SIG-M5 treated with dmso at 0.1 percent for 504 hours (cell line): Measurements from ENCODE around the gene HNRNPL.
"Not testable (repeated sequence)": the region's sequence is repeated elsewhere in the genome, so short reads cannot be mapped to it uniquely, and the experiment has no call there.

Source experiments
- DNase-seq: peaks from one replicate; lab custom pipeline; 2025; ENCODE audit not compliant: unreplicated experiment; lab: John Stamatoyannopoulos, UW

Gene HNRNPL

GRCh38 chr19:38830039-38830733 is 19.6 kb downstream of the HNRNPL start:
- DNase-seq: no peak

DNA sequence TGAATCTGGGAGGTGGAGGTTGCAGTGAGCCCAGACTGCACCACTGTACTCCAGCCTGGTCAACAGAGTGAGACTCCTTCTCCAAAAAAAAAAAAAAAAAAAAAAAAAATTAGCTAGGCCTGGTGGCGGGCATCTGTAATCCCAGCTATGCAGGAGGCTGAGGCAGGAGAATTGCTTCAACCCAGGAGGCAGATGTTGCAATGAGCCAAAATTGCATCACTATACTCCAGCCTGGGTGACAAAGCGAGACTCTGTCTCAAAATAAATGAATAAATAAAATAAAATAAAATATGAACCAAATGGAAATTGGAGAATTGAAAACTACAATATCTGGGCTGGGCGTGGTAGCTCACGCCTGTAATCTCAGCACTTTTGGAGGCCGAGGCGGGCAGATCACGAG is 20.6 kb downstream of the HNRNPL start:
- DNase-seq: peak; percentile 42

- DNase-seq: no peak
Measured at GRCh38 chr19:38826856-38827551, 22.8 kb downstream of the HNRNPL start.

- DNase-seq: not testable (repeated sequence)
Measured at GRCh38 chr19:38825936-38826335, 23.9 kb downstream of the HNRNPL start.

DNA sequence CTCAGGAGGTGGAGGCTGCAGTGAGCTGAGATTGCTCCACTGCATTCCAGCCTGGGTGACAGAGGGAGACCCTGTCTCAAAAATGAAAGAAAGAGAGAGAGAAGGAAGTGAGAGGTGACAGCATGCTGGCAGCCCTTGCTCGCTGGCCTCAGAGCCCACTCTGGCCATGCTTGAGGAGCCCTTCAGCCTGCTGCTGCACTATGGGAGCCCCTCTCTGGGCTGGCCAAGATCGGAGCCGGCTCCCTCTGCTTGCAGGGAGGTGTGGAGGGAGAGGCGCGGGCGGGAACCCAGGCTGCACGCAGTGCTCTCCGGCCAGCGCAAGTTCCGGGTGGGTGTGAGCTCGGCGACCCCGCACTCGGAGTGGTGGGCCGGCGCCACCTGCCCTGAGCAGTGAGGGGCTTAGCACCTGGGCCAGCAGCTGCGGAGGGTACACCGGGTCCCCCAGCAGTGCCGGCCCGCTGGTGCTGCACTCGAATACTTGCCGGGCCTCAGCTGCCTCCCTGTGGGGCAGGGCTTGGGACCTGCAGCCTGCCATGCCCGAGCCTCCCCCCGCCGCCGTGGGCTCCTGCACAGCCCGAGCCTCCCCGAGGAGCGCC is 28.5 kb downstream of the HNRNPL start:
- not testable (repeated sequence) for DNase-seq

DNA sequence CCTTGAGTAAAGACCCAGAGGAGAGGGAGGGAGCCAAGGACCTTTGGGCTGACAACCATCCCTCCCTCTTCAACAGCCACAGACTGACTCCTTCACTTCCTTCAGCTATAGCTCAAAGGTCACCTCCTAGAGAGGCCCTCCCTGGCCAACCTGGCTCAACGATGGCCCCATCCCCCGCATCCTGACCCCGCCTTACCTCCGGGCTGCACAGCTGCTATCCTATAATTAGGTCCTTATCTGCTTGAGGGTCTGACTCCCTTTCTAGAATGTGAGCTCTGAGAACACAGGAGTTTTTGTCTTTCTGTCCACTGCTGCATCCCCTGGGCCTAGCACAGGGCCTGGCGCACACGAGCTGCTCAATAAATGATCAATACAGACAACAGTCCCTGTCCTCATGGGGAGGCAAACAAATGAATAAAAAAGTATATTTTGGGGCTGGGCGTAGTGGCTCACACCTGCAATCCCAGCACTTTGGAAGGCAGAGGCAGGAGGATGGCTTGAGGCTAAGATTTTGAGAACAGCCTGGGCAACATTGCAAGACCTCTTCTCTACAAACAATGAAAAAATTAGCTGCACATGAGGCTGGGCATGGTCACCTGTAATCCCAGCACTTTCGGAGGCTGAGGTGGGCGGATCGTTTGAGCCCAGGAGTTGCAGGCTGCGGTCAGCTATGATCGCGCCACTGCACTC is 30.4 kb downstream of the HNRNPL start:
- DNase-seq: no peak

- no peak for DNase-seq
Measured at GRCh38 chr19:38817081-38817480, 32.7 kb downstream of the HNRNPL start.

- no peak for DNase-seq
Measured at GRCh38 chr19:38816131-38816750, 33.5 kb downstream of the HNRNPL start.

DNA sequence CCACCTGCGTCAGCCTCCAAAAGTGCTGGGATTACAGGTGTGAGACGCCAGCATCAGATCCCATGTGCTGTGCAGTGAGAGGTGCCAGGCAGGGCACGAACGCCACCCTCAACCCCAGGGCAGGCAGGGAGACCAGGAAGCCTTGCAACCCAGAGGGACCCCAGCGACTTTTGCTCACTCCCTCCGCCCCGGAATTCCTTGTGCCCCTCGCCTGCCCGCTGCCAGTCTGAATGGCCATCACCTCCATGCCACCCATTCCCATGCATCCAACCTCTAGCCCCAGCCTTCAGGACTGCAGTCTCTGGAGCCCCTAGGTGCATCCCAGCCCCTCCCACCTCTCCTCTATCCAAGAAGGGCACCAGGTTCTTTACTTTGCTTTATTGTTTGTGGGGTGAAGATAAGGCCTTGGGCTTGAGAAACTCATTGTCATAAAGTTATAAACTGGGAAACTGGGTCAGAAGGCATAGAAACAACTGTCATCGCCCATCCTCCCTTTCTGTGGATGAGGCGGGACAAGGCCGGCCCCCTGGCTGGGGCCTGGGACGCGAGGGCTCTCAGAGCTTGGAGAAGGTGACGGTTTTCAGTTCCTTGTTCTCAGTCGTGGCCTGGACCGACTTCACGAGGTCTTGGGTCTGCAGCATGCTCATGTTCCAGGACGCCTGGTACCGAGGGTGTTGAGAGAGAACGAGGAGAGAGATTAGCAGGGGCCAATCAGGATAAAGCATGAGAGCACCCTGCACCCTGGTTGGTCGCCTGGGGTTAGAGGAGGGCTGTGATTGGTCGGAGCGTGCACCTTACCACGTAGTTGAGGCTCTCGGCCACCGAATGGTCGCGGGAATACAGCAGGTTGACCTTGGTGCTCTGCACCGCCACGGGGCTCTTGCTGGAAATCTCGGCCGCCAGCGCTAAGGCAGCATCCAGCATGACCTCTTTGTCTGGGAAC is 34.5 kb downstream of the HNRNPL start:
- no peak for DNase-seq

DNA sequence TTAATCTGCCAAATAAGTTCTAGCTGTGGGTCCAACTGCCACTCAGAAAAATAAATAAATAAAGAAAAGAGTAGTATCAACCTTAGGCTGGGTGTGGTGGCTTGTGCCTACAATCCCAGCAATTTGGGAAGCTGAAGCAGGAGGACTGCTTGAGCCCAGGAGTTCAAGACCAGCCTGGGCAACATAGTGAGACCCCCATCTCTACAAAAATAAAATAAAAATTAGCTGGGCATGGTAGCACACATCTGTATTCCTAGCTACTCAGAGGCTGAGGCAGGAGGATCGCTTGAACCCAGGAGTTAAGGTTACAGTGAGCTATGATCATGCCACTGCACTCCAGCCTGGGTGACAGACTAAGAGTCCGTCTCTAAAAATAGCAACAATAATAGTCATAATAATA is 35.9 kb downstream of the HNRNPL start:
- not testable (repeated sequence) for DNase-seq

- no peak for DNase-seq
Measured at GRCh38 chr19:38813323-38813722, 36.5 kb downstream of the HNRNPL start.

GRCh38 chr19:38812841-38813320 is 36.9 kb downstream of the HNRNPL start, which contains the start of gene LGALS4:
LGALS4 (minus strand) TSS chr19:38812945; CDS start chr19:38812886, 59 bp downstream.
- DNase-seq: no peak

DNA sequence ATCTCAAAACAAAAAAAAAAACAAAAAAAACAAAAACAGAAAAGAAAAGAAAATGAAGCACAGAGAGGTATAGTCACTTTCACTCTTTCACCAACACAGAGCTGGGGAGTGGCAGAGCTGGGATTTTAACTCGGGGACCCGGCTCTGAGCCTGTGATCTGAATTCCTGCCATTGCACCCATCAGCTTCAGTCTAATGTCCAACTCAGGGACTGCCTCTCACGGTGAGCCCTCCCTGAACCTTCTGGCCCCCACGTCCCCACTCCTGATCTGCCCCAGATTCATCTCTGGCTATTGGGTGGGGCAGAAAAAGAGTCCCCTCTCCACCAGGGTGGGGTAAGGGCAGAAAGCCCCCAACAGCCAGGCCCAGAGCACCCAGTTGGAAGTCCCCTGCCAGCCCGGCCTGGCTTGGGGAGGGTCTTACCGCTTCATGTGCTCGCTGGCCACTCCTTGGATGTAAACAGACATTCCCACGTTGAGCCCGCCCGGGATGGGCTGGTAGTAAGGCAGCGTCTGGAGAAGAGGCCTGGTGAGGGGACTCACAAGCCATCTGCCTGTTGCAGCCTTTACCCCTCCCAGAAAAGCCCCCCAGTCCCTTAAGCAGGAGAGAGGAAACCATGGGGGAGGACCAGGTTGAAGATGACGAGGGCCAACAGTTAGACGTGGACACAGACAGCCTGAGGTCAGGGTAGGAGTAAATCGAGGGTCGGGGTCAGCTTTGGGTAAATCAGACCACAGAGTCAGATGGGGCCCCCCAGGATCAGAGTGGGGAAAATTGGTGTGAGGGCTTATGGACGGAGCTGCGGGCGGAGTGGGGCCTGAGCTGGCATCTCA is 37.6 kb downstream of the HNRNPL start:
- DNase-seq: no peak

- no peak for DNase-seq
Measured at GRCh38 chr19:38809592-38810252, 40.1 kb downstream of the HNRNPL start.

GRCh38 chr19:38808741-38809140 is 41.0 kb downstream of the HNRNPL start:
- no peak for DNase-seq

DNA sequence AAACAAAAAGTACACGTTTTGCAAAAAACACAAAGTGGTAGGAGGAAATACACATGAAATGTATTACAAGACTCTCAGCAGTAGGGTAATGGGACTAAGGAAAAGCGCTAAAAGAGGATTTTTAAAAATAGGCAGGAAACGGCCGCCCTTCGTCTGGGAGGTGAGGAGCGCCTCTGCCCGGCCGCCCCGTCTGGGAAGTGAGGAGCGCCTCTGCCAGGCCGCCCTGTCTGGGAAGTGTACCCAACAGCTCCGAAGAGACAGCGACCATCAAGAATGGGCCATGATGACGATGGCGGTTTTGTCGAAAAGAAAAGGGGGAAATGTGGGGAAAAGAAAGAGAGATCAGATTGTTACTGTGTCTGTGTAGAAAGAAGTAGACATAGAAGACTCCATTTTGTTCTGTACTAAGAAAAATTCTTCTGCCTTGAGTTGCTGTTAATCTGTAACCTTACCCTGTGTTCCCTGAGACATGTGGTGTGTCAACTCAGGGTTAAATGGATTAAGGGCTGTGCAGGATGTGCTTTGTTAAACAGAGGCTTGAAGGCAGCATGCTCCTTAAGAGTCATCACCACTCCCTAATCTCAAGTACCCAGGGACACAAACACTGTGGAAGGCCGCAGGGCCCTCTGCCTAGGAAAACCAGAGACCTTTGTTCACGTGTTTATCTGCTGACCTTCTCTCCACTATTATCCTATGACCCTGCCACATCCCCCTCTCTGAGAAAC is 42.2 kb downstream of the HNRNPL start:
- not testable (repeated sequence) for DNase-seq

- no peak for DNase-seq
Measured at GRCh38 chr19:38806371-38806770, 43.4 kb downstream of the HNRNPL start.

- DNase-seq: no peak
Measured at GRCh38 chr19:38805180-38805579, 44.6 kb downstream of the HNRNPL start.
